Ishikawa (cell line): Measurements from ENCODE around the gene WDR88.

Experiments used
- CEBPB ChIP-seq: IDR thresholded peaks from 2 replicates; pipeline ENCODE4 v1.6.1; 2012
- CREB1 ChIP-seq: IDR thresholded peaks from 2 replicates; pipeline ENCODE4 v1.6.1; 2012; ENCODE audit warnings: low read depth
- EGR1 ChIP-seq: IDR thresholded peaks from 2 replicates; pipeline ENCODE4 v1.6.1; 2012
- EP300 ChIP-seq: IDR thresholded peaks from 2 replicates; pipeline ENCODE4 v1.6.1; 2012; ENCODE audit warnings: borderline replicate concordance
- FOXM1 ChIP-seq: IDR thresholded peaks from 2 replicates; pipeline ENCODE4 v1.6.1; 2012; ENCODE audit warnings: low read depth, borderline replicate concordance
- NFIC ChIP-seq: IDR thresholded peaks from 2 replicates; pipeline ENCODE4 v1.6.1; 2012
- RAD21 ChIP-seq: IDR thresholded peaks from 2 replicates; pipeline ENCODE4 v1.6.1; 2012; ENCODE audit warnings: low read depth
- REST ChIP-seq: IDR thresholded peaks from 2 replicates; pipeline ENCODE4 v1.6.1; 2012; ENCODE audit warnings: low read depth, mild to moderate bottlenecking
- TAF1 ChIP-seq: IDR thresholded peaks from 2 replicates; pipeline ENCODE4 v1.6.1; 2012; ENCODE audit warnings: low read depth, mild to moderate bottlenecking
- TCF12 ChIP-seq: IDR thresholded peaks from 2 replicates; pipeline ENCODE4 v1.6.1; 2012; ENCODE audit warnings: low read depth
- TEAD4 ChIP-seq: IDR thresholded peaks from 2 replicates; pipeline ENCODE4 v1.6.1; 2012
- YY1 ChIP-seq: IDR thresholded peaks from 2 replicates; pipeline ENCODE4 v1.6.1; 2012; ENCODE audit warnings: low read depth
- ZBTB7A ChIP-seq: IDR thresholded peaks from 2 replicates; pipeline ENCODE4 v1.6.1; 2012; ENCODE audit warnings: low read depth
- TF ChIP-seq, protein P1 (sequence below): IDR thresholded peaks from 2 replicates; pipeline ENCODE4 v1.6.1; 2012
- TF ChIP-seq, protein P2 (sequence below): IDR thresholded peaks from 2 replicates; pipeline ENCODE4 v1.6.1; 2012

The WDR88 gene

DNA sequence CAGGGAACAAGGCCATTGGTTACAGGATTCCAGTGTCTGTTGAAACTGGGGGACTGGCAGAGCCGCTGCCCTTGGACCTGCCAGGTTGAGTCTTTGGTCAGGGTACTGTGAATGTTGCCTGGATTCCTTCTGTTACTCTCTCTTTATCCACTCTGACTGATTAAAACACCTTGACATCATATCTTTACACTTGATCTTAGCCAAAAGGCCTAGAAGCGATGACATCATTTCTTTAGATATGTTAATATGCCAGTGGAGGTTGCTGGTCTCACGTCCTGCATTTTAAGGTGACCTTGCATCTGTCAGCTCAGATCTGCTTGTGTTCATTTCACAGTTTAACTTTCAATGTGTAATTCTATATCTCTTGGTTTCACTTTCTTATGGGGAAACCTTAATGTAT, 41.7 kb upstream of the WDR88 start:
- TF ChIP-seq EGR1 (no peak), TEAD4 (no peak), EP300 (no peak), CREB1 (no peak), YY1 (no peak), TAF1 (no peak)

DNA sequence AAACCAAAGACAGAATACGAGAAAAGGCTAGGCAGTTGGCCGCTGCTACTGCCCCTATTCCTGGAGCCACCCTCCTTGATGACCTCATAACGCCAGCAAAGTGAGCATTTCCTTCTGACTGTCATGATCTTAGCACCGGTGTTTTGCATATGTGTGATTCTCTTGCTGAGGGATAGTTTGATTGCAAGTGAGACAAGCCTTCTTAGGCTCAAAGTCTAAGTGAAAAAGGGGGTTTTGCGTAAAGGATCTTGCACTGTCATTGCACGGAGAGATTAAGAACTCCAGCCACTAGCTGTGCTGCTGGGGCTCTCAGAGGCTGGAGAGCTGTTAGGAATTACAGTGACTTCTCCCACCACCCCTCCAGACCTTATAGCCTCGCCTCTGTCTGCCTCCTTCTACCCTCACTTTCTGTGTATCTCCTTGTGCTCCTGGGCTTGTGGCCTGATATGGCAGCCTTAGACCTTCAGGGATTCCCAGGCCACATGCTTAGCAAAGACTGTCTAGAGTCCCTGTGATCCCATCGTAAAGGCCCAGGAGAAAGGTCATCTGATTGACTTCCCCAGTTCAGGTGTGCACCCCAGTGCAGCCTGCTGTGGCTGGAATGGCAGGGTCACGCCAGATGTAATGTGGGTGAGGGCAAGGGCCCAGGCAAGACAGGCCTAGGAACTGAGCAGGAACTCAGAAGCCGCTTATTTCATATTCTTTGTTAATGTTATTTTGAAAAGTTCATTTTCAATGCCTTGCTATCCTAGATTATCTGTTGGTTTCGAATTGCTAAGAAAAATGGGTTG, 38.3 kb upstream of the WDR88 start:
- TF ChIP-seq EGR1 (no peak), TAF1 (no peak), RAD21 (no peak), FOXM1 (no peak), TEAD4 (no peak), CREB1 (no peak), YY1 (no peak), TCF12 (no peak), NFIC (no peak), ZBTB7A (no peak), EP300 (no peak), REST (no peak), CEBPB (no peak)
- TF ChIP-seq, protein P1, sequence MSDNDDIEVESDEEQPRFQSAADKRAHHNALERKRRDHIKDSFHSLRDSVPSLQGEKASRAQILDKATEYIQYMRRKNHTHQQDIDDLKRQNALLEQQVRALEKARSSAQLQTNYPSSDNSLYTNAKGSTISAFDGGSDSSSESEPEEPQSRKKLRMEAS = no peak
- TF ChIP-seq, protein P2, sequence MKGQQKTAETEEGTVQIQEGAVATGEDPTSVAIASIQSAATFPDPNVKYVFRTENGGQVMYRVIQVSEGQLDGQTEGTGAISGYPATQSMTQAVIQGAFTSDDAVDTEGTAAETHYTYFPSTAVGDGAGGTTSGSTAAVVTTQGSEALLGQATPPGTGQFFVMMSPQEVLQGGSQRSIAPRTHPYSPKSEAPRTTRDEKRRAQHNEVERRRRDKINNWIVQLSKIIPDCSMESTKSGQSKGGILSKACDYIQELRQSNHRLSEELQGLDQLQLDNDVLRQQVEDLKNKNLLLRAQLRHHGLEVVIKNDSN = no peak

DNA sequence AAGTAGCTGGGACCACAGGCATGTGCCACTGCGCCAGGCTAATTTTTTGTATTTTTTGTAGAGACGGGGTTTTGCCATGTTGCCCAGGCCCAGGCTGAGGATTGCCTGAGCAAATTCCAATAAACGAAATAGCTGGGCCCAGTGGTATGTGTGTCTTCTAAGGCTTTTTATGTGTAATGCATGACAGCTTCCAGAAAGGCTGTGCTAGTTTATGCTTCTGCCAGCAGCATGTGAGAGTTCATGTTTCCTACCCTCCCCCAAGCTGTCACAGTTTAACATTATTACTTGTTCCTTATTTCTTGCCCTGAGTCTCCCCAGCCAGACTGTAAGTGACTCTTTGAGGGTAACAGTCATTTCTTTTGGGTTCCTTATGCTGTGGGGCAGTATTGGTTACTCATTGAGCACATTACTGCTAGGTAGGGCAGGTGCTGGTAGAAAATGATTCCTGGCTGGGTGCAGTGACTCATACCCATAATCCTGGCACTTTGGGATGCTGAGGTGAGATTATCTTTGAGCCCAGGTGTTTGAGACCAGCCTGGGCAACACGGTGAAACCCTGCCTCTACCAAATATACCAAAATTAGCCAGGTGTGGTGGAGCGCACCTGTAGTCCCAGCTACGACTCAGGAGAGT, 37.4 kb upstream of the WDR88 start:
- TF ChIP-seq EGR1 = no peak
- no peak for TF ChIP-seq TCF12
- no peak for TF ChIP-seq YY1
- no peak for TF ChIP-seq REST
- TF ChIP-seq, protein P1 = no peak
- no peak for TF ChIP-seq NFIC
- no peak for TF ChIP-seq TAF1
- TF ChIP-seq FOXM1 = no peak
- TF ChIP-seq TEAD4 = no peak
- TF ChIP-seq, protein P2 = no peak
- TF ChIP-seq EP300 = no peak
- TF ChIP-seq CEBPB = no peak
- TF ChIP-seq ZBTB7A = no peak
- no peak for TF ChIP-seq CREB1
- TF ChIP-seq RAD21 = no peak

DNA sequence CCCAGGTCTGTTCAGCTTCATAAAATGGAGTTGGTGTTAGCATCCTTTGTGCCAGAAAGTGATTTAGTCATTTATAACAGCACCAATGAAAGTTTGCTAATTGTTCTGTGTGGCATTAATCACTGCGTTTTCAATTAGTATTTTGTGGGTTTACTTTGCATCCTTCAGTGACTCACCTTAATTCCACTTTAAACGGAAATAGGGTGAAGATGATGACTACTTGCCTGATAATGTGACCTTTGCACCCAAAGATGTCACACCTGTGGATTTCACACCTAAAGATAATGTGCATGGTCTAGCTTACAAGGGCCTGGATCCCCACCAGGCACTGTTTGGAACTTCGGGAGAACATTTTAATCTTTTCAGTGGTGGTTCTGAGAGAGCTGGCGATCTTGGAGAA, 35.9 kb upstream of the WDR88 start:
- TF ChIP-seq YY1 (no peak), NFIC (no peak), CEBPB (no peak), CREB1 (no peak), REST (no peak), TCF12 (no peak), TAF1 (no peak), ZBTB7A (no peak), FOXM1 (no peak), RAD21 (no peak), EP300 (no peak), EGR1 (no peak), TEAD4 (no peak)
- TF ChIP-seq, protein P1 = no peak
- TF ChIP-seq, protein P2 = no peak
